Ureter (tissue), 1 donor: ENCODE measurements around the gene ZBTB24. TPM values are rescaled to one million over a fixed set of nuclear protein-coding genes. Genes with fewer than 3 reads are reported as not detected.
"Not testable (repeated sequence)": the region's sequence is repeated elsewhere in the genome, so short reads cannot be mapped to it uniquely, and the experiment has no call there.

Experiments used
- DNase-seq: peaks from one replicate; pipeline ENCODE4 v3.0.0-alpha.2; 2020; ENCODE audit warnings: low spot score
- total RNA-seq: library from RNA; stranded (reverse); gene quantifications from one replicate; pipeline ENCODE4 v1.2.4, GENCODE V29; 2023
- donor health status: DM: yes; HTN: yes; CAD: no.

The ZBTB24 gene
- total RNA-seq, 1 donor from 2014 or later: 13.3 TPM

- DNase-seq: no peak
Observed at GRCh38 chr6:109471105-109471810, 11.8 kb downstream of the ZBTB24 start.

GRCh38 chr6:109469591-109470189 lies 13.3 kb downstream of the ZBTB24 start:
- DNase-seq: no peak

GRCh38 chr6:109467696-109468095 lies 15.3 kb downstream of the ZBTB24 start:
- no peak for DNase-seq

DNA sequence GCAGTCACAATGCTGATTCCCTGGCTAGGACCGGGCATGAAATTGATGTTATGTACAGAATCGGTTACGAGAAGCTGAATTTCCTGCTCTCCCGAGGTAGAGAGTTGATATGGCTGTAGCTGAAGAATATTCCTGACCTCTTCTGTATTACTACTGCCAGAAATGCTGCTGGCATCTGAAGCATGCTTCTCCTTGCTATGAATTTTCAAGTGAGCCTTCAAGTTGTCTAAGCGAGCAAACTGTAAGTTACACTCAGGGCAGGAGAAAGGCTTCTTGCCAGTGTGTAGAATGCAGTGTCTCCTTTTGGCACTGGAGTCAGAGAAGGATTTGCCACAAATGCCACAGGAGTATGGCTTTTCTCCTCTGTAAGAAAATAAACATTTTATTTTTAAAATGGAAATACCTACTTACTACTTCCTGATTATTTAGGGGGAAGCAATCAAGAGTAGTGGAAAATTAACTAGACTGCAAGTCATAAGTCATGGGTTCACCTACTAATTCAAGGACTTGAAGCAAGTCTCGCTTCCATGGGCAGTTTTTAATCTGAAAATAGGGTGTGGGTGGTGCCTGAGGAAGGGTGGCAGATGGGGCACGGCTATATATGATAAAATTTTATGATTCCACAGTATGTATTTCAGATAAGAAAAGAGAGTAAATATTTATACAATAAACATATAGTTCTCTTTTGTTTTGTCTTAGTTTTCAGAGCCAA lies 16.7 kb downstream of the ZBTB24 start:
- DNase-seq: no peak

DNA sequence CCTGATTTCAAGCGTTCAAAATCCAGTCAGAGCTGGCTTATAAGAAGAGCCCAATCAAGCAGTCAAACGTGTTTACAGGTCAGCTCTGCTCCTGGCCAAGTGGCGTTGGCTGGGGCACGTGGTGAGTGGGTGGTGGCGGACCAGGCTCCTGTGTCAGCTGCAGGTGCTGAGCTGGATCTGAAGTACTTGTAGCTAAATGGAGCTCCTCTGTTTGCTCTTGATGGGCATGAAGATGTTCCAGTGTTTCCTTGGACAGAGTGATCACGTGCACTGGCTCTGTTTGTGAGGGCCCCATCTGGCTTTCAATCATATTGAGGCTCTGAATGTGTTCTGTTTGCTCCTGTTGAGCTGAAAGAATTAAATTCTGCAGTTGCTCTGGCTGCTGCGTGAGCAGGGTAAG lies 17.2 kb downstream of the ZBTB24 start:
- DNase-seq: no peak

DNA sequence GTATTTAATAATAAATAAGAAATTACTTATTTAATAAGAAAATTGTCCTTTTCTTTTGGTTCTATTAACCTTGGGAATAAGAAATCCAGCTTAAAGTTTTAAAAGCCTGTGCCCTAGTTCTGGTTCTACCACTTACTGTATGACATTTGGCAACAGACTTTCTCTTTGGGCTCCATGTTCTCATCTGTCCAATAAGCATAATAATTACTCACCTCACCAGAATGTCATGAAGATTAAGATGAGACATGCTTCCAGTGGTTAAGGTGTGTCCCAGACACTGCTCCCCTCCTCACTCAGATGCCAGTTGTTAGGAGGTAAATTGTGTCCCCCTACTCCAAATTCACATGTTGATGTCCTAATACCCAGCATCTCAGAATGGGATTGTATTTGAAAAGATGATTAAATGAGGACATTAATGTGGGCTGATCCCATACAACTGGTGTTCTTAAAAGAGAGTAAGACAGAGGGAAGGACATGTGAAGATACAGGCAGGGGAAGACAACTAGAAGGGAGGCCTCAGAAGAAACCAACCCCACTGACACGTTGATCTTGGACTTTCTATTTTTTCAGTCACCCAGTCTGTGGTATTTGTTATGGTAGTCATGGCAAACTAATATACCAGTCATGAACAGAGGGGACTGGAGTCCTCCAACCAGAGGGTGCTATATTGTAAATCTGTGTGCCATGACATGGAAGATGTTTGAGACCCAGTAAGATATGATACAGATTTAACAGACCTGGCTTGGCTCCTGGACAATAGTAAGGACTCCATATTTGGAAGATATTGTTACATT lies 21.1 kb downstream of the ZBTB24 start:
- no peak for DNase-seq

- DNase-seq: not testable (repeated sequence)
Observed at GRCh38 chr6:109461205-109461604, 21.8 kb downstream of the ZBTB24 start.

- no peak for DNase-seq
Observed at GRCh38 chr6:109460161-109460829, 22.7 kb downstream of the ZBTB24 start.

GRCh38 chr6:109458774-109459531 lies 24.1 kb downstream of the ZBTB24 start:
- DNase-seq: no peak

DNA sequence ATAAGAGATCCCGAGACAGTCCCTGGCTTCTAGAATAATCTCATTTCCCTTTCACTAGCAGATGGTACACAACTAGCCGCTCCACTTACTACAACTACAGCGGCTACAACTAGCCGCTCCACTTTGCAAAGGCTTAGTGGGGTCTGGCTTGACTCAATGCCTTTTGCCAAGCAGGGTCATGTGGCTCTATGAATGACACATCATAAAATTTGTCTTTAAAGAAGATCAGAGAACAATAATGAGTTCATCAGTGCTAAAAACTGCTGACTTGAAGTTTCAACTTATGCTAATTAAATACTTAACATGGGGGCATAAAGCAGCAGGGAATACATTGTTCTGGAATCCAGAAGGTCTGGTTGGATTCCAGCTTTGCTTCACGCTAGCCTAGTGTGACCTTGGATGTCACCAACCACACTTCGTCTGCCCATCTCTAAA lies 25.4 kb downstream of the ZBTB24 start:
- DNase-seq: no peak

- DNase-seq: no peak
Observed at GRCh38 chr6:109456710-109457561, 26.1 kb downstream of the ZBTB24 start.

GRCh38 chr6:109456111-109456583 lies 26.9 kb downstream of the ZBTB24 start:
- no peak for DNase-seq

GRCh38 chr6:109455437-109456110 lies 27.4 kb downstream of the ZBTB24 start, which contains the start of gene MICAL1:
MICAL1 (minus strand) TSS chr6:109455772; CDS start chr6:109454196, 1,576 bp downstream.
- DNase-seq: peak; percentile 77

GRCh38 chr6:109454496-109455436 lies 28.3 kb downstream of the ZBTB24 start:
- peak; percentile 75 for DNase-seq

DNA sequence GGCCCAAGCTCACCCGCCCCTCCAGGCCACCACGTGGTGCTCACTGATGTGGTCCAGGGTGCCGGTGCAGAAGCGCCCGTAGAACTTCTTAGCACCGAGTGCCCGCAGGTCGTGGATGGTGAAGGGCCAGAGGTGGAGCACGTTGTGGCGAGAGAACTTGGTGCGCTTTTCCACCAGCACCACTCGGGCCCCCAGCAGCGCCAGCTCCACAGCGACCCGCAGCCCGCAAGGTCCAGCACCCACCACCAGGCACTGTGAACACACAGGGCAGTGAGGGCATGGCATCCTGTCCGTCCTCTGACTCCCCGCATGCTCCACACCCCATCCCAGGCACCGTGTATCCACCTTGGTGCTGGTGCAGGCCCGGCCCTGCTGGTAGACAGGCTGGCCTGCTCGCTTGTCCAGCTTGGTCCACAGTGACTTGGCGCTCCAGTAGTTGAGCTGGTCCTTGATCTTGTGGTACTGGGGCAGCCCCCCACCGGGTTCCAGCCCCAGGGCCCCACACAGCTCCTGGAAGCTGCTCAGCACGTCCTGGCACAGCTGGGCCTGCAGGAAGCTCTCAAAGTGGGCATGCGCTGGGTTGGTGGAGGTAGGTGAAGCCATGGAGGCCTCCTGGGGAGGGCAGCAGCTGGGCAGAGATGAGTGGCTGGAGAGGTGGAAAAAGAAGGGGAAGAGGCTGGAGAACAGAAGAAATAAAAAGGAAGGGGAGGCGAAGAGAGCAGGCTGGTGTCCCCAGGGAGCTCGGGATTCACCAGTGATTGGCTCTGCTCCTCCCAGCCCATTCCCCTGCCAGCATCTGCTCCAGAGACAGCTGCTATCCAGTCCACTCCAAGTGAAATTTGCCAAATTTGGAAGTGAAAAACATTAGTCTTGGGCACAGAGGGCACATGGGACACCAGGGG lies 29.2 kb downstream of the ZBTB24 start:
- DNase-seq: peak; percentile 71

GRCh38 chr6:109453156-109453555 lies 29.9 kb downstream of the ZBTB24 start:
- no peak for DNase-seq

- DNase-seq: no peak
Observed at GRCh38 chr6:109452181-109452580, 30.8 kb downstream of the ZBTB24 start.
